C4-2B (cell line): ENCODE data around the gene RIC8B.
A peak's percentile ranks its signal among the peaks of the same experiment; 100 is the strongest.
"Not testable (repeated sequence)": the region's sequence is repeated elsewhere in the genome, so short reads cannot be mapped to it uniquely, and the experiment has no call there.

Source experiments
- H3K27ac ChIP-seq: fragments of 450-650 bp; 2 replicates; pipeline ENCODE4 v1.5.1; 2017
- CTCF ChIP-seq: fragments of 450-650 bp; conservative IDR thresholded peaks from 2 replicates; pipeline ENCODE4 v1.5.1; 2017; ENCODE audit warnings: mild to moderate bottlenecking
- ZFX ChIP-seq: fragments of 450-650 bp; IDR thresholded peaks from 2 replicates; pipeline ENCODE4 v1.6.1; 2017

RIC8B gene

GRCh38 chr12:106774005-106774807 is at the start of gene RIC8B:
TSS of gene RIC8B (plus strand) at chr12:106774682. CDS start at chr12:106774746, 64 bp downstream.
- H3K27ac ChIP-seq = peak within 1 kb of the TSS; percentile 81
- peak; percentile 90 for TF ChIP-seq ZFX
- TF ChIP-seq CTCF = no peak; the same call in 1 of the 2 replicates

- H3K27ac ChIP-seq = no peak overlapping the region
Observed at GRCh38 chr12:106724934-106725333, 49.5 kb upstream of the RIC8B start.

GRCh38 chr12:106726603-106727202 is 47.8 kb upstream of the RIC8B start:
- not testable (repeated sequence) for H3K27ac ChIP-seq

More at GRCh38 chr12:106724934-106725333, 49.5 kb upstream of the RIC8B start:
- TF ChIP-seq CTCF (no peak), ZFX (no peak)

GRCh38 chr12:106729611-106730010 is 44.9 kb upstream of the RIC8B start:
- no peak for TF ChIP-seq ZFX
- TF ChIP-seq CTCF = no peak

GRCh38 chr12:106732890-106733289 is 41.6 kb upstream of the RIC8B start:
- TF ChIP-seq ZFX (no peak), CTCF (no peak)
- H3K27ac ChIP-seq = no peak overlapping the region

More at GRCh38 chr12:106729611-106730010, 44.9 kb upstream of the RIC8B start:
- no peak overlapping the region for H3K27ac ChIP-seq

GRCh38 chr12:106733660-106734059 is 40.8 kb upstream of the RIC8B start:
- H3K27ac ChIP-seq = no peak overlapping the region
- TF ChIP-seq CTCF (no peak), ZFX (no peak)

- TF ChIP-seq CTCF = no peak
- TF ChIP-seq ZFX = no peak
- H3K27ac ChIP-seq = no peak overlapping the region
Observed at GRCh38 chr12:106736051-106736957, 38.2 kb upstream of the RIC8B start.
